H1 (cell line): ENCODE measurements around the gene ARHGDIG. TPM values are rescaled to one million over a fixed set of nuclear protein-coding genes. Genes with fewer than 3 reads are reported as not detected.

Source experiments
- CTCF ChIA-PET: fragments of 300-600 bp; sonication (Branson Sonifier 250); formaldehyde crosslinking; loops from one replicate; lab custom pipeline; 2021; ENCODE audit not compliant: partially characterized antibody; lab: Charles Lee
- POLR2A ChIA-PET: fragments of 300-600 bp; sonication (Branson Sonifier 250); formaldehyde crosslinking; loops from one replicate; lab custom pipeline; 2021; ENCODE audit warnings: inconsistent platforms; ENCODE audit not compliant: partially characterized antibody; lab: Charles Lee
- DNase-seq, 2 experiments: peaks; one replicate each; pipeline versions ENCODE4 v3.0.0 to v3.0.0-alpha.2; 2010 to 2022; ENCODE audit warnings: low spot score in 2 of 2, low read depth in 1 of 2, mixed read lengths in 1 of 2
- FAIRE-seq: peaks from 2 replicates; lab custom pipeline; 2011; peaks lifted over from hg19 to GRCh38; lab: Jason Lieb, UNC
- H2AFZ ChIP-seq: 2 replicates; pipeline ENCODE4 v1.8.1; 2012; ENCODE audit warnings: low read length, inconsistent platforms
- H2AK5ac ChIP-seq: 2 replicates; pipeline ENCODE4 v1.6.1; 2013; ENCODE audit warnings: low read depth, low read length
- H2BK120ac ChIP-seq: replicated peaks from 2 replicates; pipeline ENCODE3; 2013; ENCODE audit warnings: low read depth, low read length, inconsistent platforms
- H2BK12ac ChIP-seq: 2 replicates; pipeline ENCODE4 v1.6.1; 2013; ENCODE audit warnings: low read depth, low read length
- H2BK15ac ChIP-seq: 2 replicates; pipeline ENCODE4 v1.6.1; 2013; ENCODE audit warnings: low read length
- H2BK20ac ChIP-seq: 2 replicates; pipeline ENCODE4 v1.6.1; 2013; ENCODE audit warnings: low read length
- H2BK5ac ChIP-seq: 2 replicates; pipeline ENCODE4 v1.6.1; 2013; ENCODE audit warnings: low read depth, low read length
- H3K14ac ChIP-seq: 2 replicates; pipeline ENCODE4 v1.6.1; 2013; ENCODE audit warnings: inconsistent platforms; ENCODE audit not compliant: insufficient read length
- H3K18ac ChIP-seq: 2 replicates; pipeline ENCODE4 v1.6.1; 2013; ENCODE audit warnings: low read length; ENCODE audit errors: extremely low read depth
- H3K23ac ChIP-seq: 2 replicates; pipeline ENCODE4 v1.6.1; 2013; ENCODE audit warnings: inconsistent platforms; ENCODE audit not compliant: insufficient read length
- H3K23me2 ChIP-seq: 2 replicates; pipeline ENCODE4 v1.6.1; 2013; ENCODE audit warnings: low read depth, low read length
- H3K27ac ChIP-seq: 2 replicates; pipeline ENCODE4 v1.6.1; 2011; ENCODE audit warnings: low read depth, low read length, inconsistent platforms
- H3K27me3 ChIP-seq, 4 experiments: replicated peaks in 1 of 4; 1 replicate in 1 of 4; 2 replicates in 3 of 4; pipeline versions ENCODE4 v1.6.1 to v1.8.1; 2011 to 2013; ENCODE audit warnings: low read length in 3 of 4, mild to moderate bottlenecking in 3 of 4, inconsistent platforms in 2 of 4, mixed read lengths in 2 of 4, moderate library complexity in 1 of 4; ENCODE audit not compliant: control insufficient read depth in 3 of 4, insufficient read depth in 3 of 4; ENCODE audit errors: extremely low read depth in 1 of 4
- H3K36me3 ChIP-seq, 4 experiments: 2 replicates each; pipeline versions ENCODE4 v1.6.1 to v1.8.1; 2011 to 2013; ENCODE audit warnings: mild to moderate bottlenecking in 4 of 4, low read length in 3 of 4, moderate library complexity in 2 of 4, control low read depth in 1 of 4, inconsistent platforms in 1 of 4; ENCODE audit not compliant: insufficient read depth in 4 of 4, control insufficient read depth in 2 of 4
- H3K4ac ChIP-seq: replicated peaks from 2 replicates; pipeline ENCODE3; 2013; ENCODE audit warnings: low read length, low read depth, mixed read lengths, inconsistent platforms; ENCODE audit not compliant: insufficient read length
- H3K4me1 ChIP-seq, 4 experiments: replicated peaks in 1 of 4; 1 replicate in 1 of 4; 2 replicates in 3 of 4; pipeline versions ENCODE4 v1.6.1 to v1.8.1; 2011 to 2013; ENCODE audit warnings: low read length in 3 of 4, inconsistent platforms in 2 of 4, mixed read lengths in 1 of 4; ENCODE audit not compliant: insufficient read depth in 4 of 4, control insufficient read depth in 3 of 4
- H3K4me2 ChIP-seq, 2 experiments: 2 replicates each; pipeline versions ENCODE4 v1.6.1 to v1.8.1; 2011 to 2013; ENCODE audit warnings: low read depth in 2 of 2, low read length in 2 of 2, control low read depth in 1 of 2, inconsistent platforms in 1 of 2, mild to moderate bottlenecking in 1 of 2; ENCODE audit not compliant: insufficient read depth in 1 of 2
- H3K4me3 ChIP-seq, 4 experiments: fragments of 200-600, 300-600 bp in 1 of 4; sonication (generic), shearing (Covaris generic), sonication (Bioruptor Twin) in 1 of 4; 2 replicates each; pipeline versions ENCODE4 v1.5.1 to v1.8.1; 2011 to 2016; ENCODE audit warnings: low read length in 4 of 4, low read depth in 3 of 4, control low read depth in 2 of 4, inconsistent platforms in 2 of 4, mild to moderate bottlenecking in 2 of 4, mixed read lengths in 1 of 4, moderate library complexity in 1 of 4; ENCODE audit not compliant: insufficient read depth in 2 of 4; ENCODE audit errors: extremely low read depth in 1 of 4
- H3K56ac ChIP-seq: replicated peaks from 2 replicates; pipeline ENCODE3; 2013; ENCODE audit warnings: low read depth, mild to moderate bottlenecking, mixed read lengths, low read length, inconsistent platforms; ENCODE audit not compliant: insufficient read length
- H3K79me1 ChIP-seq: 2 replicates; pipeline ENCODE4 v1.6.1; 2013; ENCODE audit warnings: low read depth, low read length, control low read depth
- H3K79me2 ChIP-seq, 2 experiments: 2 replicates each; pipeline versions ENCODE4 v1.6.1 to v1.8.1; 2012 to 2013; ENCODE audit warnings: low read length in 2 of 2, mild to moderate bottlenecking in 2 of 2, inconsistent platforms in 1 of 2; ENCODE audit not compliant: insufficient read depth in 2 of 2, control insufficient read depth in 1 of 2
- H3K9ac ChIP-seq, 4 experiments: replicated peaks in 1 of 4; 1 replicate in 1 of 4; 2 replicates in 3 of 4; pipeline versions ENCODE4 v1.6.1 to v1.8.1; 2011 to 2013; ENCODE audit warnings: low read depth in 3 of 4, low read length in 3 of 4, control low read depth in 2 of 4, mild to moderate bottlenecking in 2 of 4, moderate library complexity in 2 of 4, inconsistent platforms in 1 of 4; ENCODE audit errors: extremely low read depth in 1 of 4
- H3K9me3 ChIP-seq, 2 experiments: 2 replicates each; pipeline versions ENCODE4 v1.6.1 to v1.8.1; 2012 to 2013; ENCODE audit warnings: mild to moderate bottlenecking in 2 of 2, moderate library complexity in 2 of 2, control low read depth in 1 of 2, inconsistent platforms in 1 of 2, low read depth in 1 of 2, low read length in 1 of 2, mixed read lengths in 1 of 2; ENCODE audit not compliant: insufficient read depth in 2 of 2
- H4K20me1 ChIP-seq, 2 experiments: replicated peaks in 1 of 2; 2 replicates each; pipeline versions ENCODE3 to v1.8.1; 2011 to 2013; ENCODE audit warnings: inconsistent platforms in 2 of 2, low read length in 2 of 2, mild to moderate bottlenecking in 1 of 2; ENCODE audit not compliant: insufficient read depth in 2 of 2, control insufficient read depth in 1 of 2
- H4K5ac ChIP-seq: 2 replicates; pipeline ENCODE4 v1.6.1; 2013; ENCODE audit warnings: low read length, low read depth, mixed read lengths, inconsistent platforms; ENCODE audit not compliant: insufficient read length
- H4K8ac ChIP-seq: 2 replicates; pipeline ENCODE4 v1.8.0; 2013; ENCODE audit warnings: mild to moderate bottlenecking, moderate library complexity, low read length, inconsistent platforms; ENCODE audit not compliant: insufficient read depth; ENCODE audit errors: extremely low read depth
- H4K91ac ChIP-seq: replicated peaks from 2 replicates; pipeline ENCODE3; 2013; ENCODE audit warnings: low read length, mixed read lengths, inconsistent platforms; ENCODE audit not compliant: insufficient read length
- ASH2L ChIP-seq: fragments of 200-600, 300-600 bp; sonication (generic); IDR thresholded peaks from one replicate; pipeline ENCODE4 v1.7.1; 2017; ENCODE audit warnings: low read length
- BRCA1 ChIP-seq: IDR thresholded peaks from 2 replicates; pipeline ENCODE4 v1.6.1; 2012; ENCODE audit warnings: low read depth, low read length, improper control_type of control experiment
- CBX8 ChIP-seq: fragments of 300-800, 300-1000 bp; sonication (generic); IDR thresholded peaks from 2 replicates; pipeline ENCODE4 v1.7.1; 2016; ENCODE audit warnings: low read depth, low read length, borderline replicate concordance
- CHD2 ChIP-seq: IDR thresholded peaks from 2 replicates; pipeline ENCODE4 v1.6.1; 2012; ENCODE audit warnings: low read length, improper control_type of control experiment
- EP300 ChIP-seq, 2 experiments: IDR thresholded peaks; 1 replicate in 1 of 2; 2 replicates in 1 of 2; pipeline ENCODE4 v1.6.1; 2011 to 2012; ENCODE audit warnings: low read depth in 2 of 2, low read length in 2 of 2, mild to moderate bottlenecking in 2 of 2, borderline replicate concordance in 1 of 2, inconsistent platforms in 1 of 2, moderate library complexity in 1 of 2
- FOSL1 ChIP-seq: IDR thresholded peaks from 2 replicates; pipeline ENCODE4 v1.6.1; 2011; ENCODE audit warnings: mild to moderate bottlenecking, low read depth, low read length, moderate library complexity; ENCODE audit not compliant: insufficient read depth
- GABPA ChIP-seq: IDR thresholded peaks from 2 replicates; pipeline ENCODE4 v1.6.1; 2011; ENCODE audit warnings: mild to moderate bottlenecking, low read length, moderate library complexity, borderline replicate concordance; ENCODE audit not compliant: insufficient read depth
- KDM1A ChIP-seq: fragments of 200-600, 300-600 bp; sonication (generic); IDR thresholded peaks from 2 replicates; pipeline ENCODE4 v1.7.1; 2016; ENCODE audit warnings: mild to moderate bottlenecking, low read length, borderline replicate concordance
- MAFK ChIP-seq: IDR thresholded peaks from 2 replicates; pipeline ENCODE4 v1.6.1; 2012; ENCODE audit warnings: low read depth, mild to moderate bottlenecking, improper control_type of control experiment, low read length
- SIX5 ChIP-seq: IDR thresholded peaks from 2 replicates; pipeline ENCODE4 v1.6.1; 2011; ENCODE audit warnings: mild to moderate bottlenecking, low read depth, low read length
- SP1 ChIP-seq: IDR thresholded peaks from 2 replicates; pipeline ENCODE4 v1.6.1; 2011; ENCODE audit warnings: low read depth, low read length
- SP4 ChIP-seq: IDR thresholded peaks from 2 replicates; pipeline ENCODE4 v1.6.1; 2012; ENCODE audit warnings: low read length, inconsistent platforms
- TAF7 ChIP-seq: optimal IDR thresholded peaks from 2 replicates; pipeline ENCODE3; 2011; ENCODE audit warnings: low read depth, mild to moderate bottlenecking, inconsistent platforms, low read length, moderate library complexity, borderline replicate concordance
- WGBS, 2 experiments: shearing (Covaris generic) in 1 of 2; methylation state at CpG; one replicate each; pipeline versions ENCODE4 v1.1.6 to v1.1.7; 2013 to 2015; ENCODE audit warnings: low lambda C conversion rate in 2 of 2, mixed read lengths in 2 of 2, inconsistent platforms in 1 of 2, low coverage in 1 of 2, missing lambda C conversion rate in 1 of 2; ENCODE audit not compliant: insufficient replicate concordance in 2 of 2, insufficient coverage in 1 of 2, insufficient read length in 1 of 2; ENCODE audit errors: extremely low coverage in 1 of 2, missing lambda C conversion rate in 1 of 2; 5-methylcytosine and 5-hydroxymethylcytosine counted together
- polyA plus RNA-seq, 7 experiments: library from polyadenylated mRNA; depleted of rRNA in 3 of 7; stranded (reverse) in 5 of 7; unstranded in 2 of 7; fragments of >200 nt in 5 of 7; fragments of 200-250 nt in 2 of 7; gene quantifications; 1 replicate in 5 of 7; 2 replicates in 1 of 7; 4 replicates in 1 of 7; pipeline versions ENCODE4 v1.2.1 to v1.2.3, GENCODE V29; 2011 to 2013; ENCODE audit warnings: missing spikeins in 2 of 7, mixed read lengths in 2 of 7
- total RNA-seq: library from RNA; stranded (reverse); fragmentation: NEBNext Ultra II Directional; extraction: Animal tissue kit (Norgen Biotek cat#: 25700); gene quantifications from 2 replicates; pipeline ENCODE4 v1.2.1, GENCODE V29; 2021

Gene ARHGDIG
- total and polyA plus RNA-seq, 2 of the 8 experiments (the other 6 are each of a cell fraction or from before 2014, with no cell fraction given), result 1.2 to 2.9 TPM

DNA sequence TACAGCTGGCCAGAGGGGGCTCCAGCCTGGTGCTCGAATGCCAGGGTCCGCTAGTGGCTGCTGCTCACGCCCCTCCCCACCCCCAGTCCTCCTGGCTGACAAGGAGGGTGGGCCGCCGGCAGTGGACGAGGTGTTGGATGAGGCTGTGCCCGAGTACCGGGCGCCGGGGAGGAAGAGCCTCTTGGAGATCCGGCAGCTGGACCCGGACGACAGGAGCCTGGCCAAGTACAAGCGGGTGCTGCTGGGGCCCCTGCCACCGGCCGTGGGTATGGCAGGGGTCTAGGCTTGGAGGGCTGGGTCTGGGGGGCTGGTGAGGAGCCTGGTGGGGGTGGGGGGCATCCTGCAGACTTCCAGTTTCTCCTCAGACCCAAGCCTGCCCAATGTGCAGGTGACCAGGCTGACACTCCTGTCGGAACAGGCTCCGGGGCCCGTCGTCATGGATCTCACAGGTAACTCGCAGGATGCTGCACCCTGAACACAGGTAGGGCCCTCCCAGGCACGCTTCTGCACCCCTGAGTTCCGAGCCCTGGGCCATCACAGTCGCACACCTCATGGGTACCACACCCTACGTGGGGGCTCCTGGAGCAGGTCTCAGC lies 1.4 kb downstream of the ARHGDIG start:
- FAIRE-seq, result no peak
- 91% methylated on average over 24 of the region's 25 CpGs; no CpG with 5 or more reads in 1 of the 2 experiments for WGBS, 2 experiments
- TF ChIP-seq SP4 (no peak), TAF7 (no peak), ASH2L (no peak), EP300 (IDR thresholded peaks at IDR 0.05; ENCODE audit: borderline replicate concordance in 1 of 2, low read depth in 2 of 2, low read length in 2 of 2) (no peak), KDM1A (no peak), FOSL1 (no peak), BRCA1 (no peak), SIX5 (no peak), GABPA (no peak), MAFK (no peak), CHD2 (no peak), SP1 (no peak), CBX8 (no peak)

More for the DNA sequence above, 1.4 kb downstream of the ARHGDIG start:
- no peak overlapping the region for H4K8ac ChIP-seq
- H2BK5ac ChIP-seq, result no peak overlapping the region
- no peak overlapping the region for H3K56ac ChIP-seq
- no peaks in the 10 kb centered on the region for H3K79me2 ChIP-seq
- no peak for DNase-seq
- no peak overlapping the region for H3K9ac ChIP-seq
- peaks cover 0 to 4% (median 0%) of the 10 kb centered on the region in 4 experiments; a peak in 1 of 8 replicates for H3K36me3 ChIP-seq
- no peak overlapping the region for H3K18ac ChIP-seq
- H3K14ac ChIP-seq, result no peak overlapping the region
- 0 out of 8 replicates have a peak overlapping the region, but pooled peaks of 1 of the 4 experiments have one; percentile 70 for H3K4me3 ChIP-seq
- H2AFZ ChIP-seq, result no peak overlapping the region
- H2BK20ac ChIP-seq, result no peak overlapping the region
- no peak overlapping the region for H3K23ac ChIP-seq
- H2BK15ac ChIP-seq, result no peak overlapping the region
- H2BK12ac ChIP-seq, result no peak overlapping the region
- no peak overlapping the region for H3K27ac ChIP-seq
- no peak overlapping the region for H2AK5ac ChIP-seq
- H3K27me3 ChIP-seq, result peaks cover 10 to 28% (median 22%) of the 10 kb centered on the region in 4 experiments
- H4K20me1 ChIP-seq, result no peaks in the 10 kb centered on the region
- no peak overlapping the region for H4K5ac ChIP-seq
- no peak overlapping the region for H3K4ac ChIP-seq
- H4K91ac ChIP-seq, result no peak overlapping the region
- peaks cover 0 to 3% (median 0%) of the 10 kb centered on the region in 4 experiments; a peak in 3 of 7 replicates for H3K4me1 ChIP-seq
- H3K79me1 ChIP-seq, result no peaks in the 10 kb centered on the region
- POLR2A ChIA-PET, result interaction anchor here (1.0 kb wide), 1 partner anchor 9 kb away, joined by 3 read pairs; no protein-coding TSS in a partner anchor
- H2BK120ac ChIP-seq, result no peak overlapping the region
- no peak overlapping the region; a peak in 1 of 4 replicates for H3K4me2 ChIP-seq
- CTCF ChIA-PET, result interaction anchor here (1.2 kb wide), 1 partner anchor 87 kb away, joined by 3 read pairs; no protein-coding TSS in a partner anchor
- H3K9me3 ChIP-seq, result peaks cover 0 to 5% of the 10 kb centered on the region in 2 experiments; a peak in 1 of 4 replicates
- H3K23me2 ChIP-seq, result peaks cover 6% of the 10 kb centered on the region; the same call in 1 of the 2 replicates
